ENCODE data around the gene PRDX5.

The PRDX5 gene

GRCh38 chr11:64291262-64291751 is 26.6 kb upstream of the PRDX5 start, which contains the start of gene KCNK4:
Gene KCNK4 (plus strand): TSS chr11:64291302. CDS start chr11:64293019, 1,717 bp downstream.
- H3K27ac ChIP-seq = no peak within 1 kb of the TSS
- TF ChIP-seq ZFX (IDR thresholded peaks at IDR 0.05; ENCODE audit: borderline replicate concordance) (no peak), CTCF (IDR thresholded peaks at IDR 0.05) (no peak)

- TF ChIP-seq ZFX (IDR thresholded peaks at IDR 0.05; ENCODE audit: borderline replicate concordance) (no peak), CTCF (IDR thresholded peaks at IDR 0.05) (no peak)
- H3K27ac ChIP-seq = no peak overlapping the region
Measured at GRCh38 chr11:64291752-64292459, 26.0 kb upstream of the PRDX5 start.

- no peak for TF ChIP-seq ZFX (IDR thresholded peaks at IDR 0.05; ENCODE audit: borderline replicate concordance)
- TF ChIP-seq CTCF (IDR thresholded peaks at IDR 0.05) = no peak
Measured at GRCh38 chr11:64292460-64293254, 25.3 kb upstream of the PRDX5 start.

GRCh38 chr11:64294774-64295173 is 23.1 kb upstream of the PRDX5 start:
- TF ChIP-seq ZFX (IDR thresholded peaks at IDR 0.05; ENCODE audit: borderline replicate concordance) = no peak
- H3K27ac ChIP-seq = no peak overlapping the region

More at GRCh38 chr11:64292460-64293254, 25.3 kb upstream of the PRDX5 start:
- H3K27ac ChIP-seq = no peak overlapping the region

- H3K27ac ChIP-seq = no peak overlapping the region
Measured at GRCh38 chr11:64295760-64296159, 22.2 kb upstream of the PRDX5 start.

GRCh38 chr11:64296236-64296635 is 21.7 kb upstream of the PRDX5 start:
- TF ChIP-seq ZFX (IDR thresholded peaks at IDR 0.05; ENCODE audit: borderline replicate concordance) (no peak), CTCF (IDR thresholded peaks at IDR 0.05) (no peak)
- H3K27ac ChIP-seq = no peak overlapping the region

More at GRCh38 chr11:64295760-64296159, 22.2 kb upstream of the PRDX5 start:
- TF ChIP-seq ZFX (IDR thresholded peaks at IDR 0.05; ENCODE audit: borderline replicate concordance) (no peak), CTCF (IDR thresholded peaks at IDR 0.05) (no peak)

- no peak overlapping the region for H3K27ac ChIP-seq
- TF ChIP-seq ZFX (IDR thresholded peaks at IDR 0.05; ENCODE audit: borderline replicate concordance) = no peak
- TF ChIP-seq CTCF (IDR thresholded peaks at IDR 0.05) = no peak
Measured at GRCh38 chr11:64296830-64297698, 20.9 kb upstream of the PRDX5 start.

Data from 22Rv1 (cell line).